Iris pigment epithelial cell (primary cell): ENCODE results near the gene GPANK1.
A peak's percentile ranks its signal among the peaks of the same experiment; 100 is the strongest.

Experiments
- DNase-seq: peaks from one replicate; pipeline ENCODE4 v3.0.0-alpha.2; 2011; ENCODE audit warnings: low read depth

Gene GPANK1

DNA sequence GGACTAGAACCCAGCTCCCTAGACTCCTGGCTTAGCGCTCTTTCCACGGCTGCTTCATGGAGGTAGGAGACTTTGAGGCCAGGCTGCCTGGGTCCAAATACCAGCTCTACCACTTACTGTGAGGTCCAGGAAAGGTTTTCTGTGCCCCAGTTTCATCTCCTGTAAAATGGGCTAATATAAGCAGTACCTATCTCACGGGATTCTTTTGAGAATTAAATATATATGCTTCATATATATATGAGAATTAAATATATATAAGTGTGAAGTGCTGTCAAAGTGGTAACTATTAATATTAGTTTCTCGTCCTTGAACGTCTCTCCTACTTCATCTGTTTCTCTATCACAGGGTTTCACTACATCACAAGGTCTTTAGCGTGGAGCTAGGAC, 26.3 kb upstream of the GPANK1 start:
- DNase-seq, result no peak

DNA sequence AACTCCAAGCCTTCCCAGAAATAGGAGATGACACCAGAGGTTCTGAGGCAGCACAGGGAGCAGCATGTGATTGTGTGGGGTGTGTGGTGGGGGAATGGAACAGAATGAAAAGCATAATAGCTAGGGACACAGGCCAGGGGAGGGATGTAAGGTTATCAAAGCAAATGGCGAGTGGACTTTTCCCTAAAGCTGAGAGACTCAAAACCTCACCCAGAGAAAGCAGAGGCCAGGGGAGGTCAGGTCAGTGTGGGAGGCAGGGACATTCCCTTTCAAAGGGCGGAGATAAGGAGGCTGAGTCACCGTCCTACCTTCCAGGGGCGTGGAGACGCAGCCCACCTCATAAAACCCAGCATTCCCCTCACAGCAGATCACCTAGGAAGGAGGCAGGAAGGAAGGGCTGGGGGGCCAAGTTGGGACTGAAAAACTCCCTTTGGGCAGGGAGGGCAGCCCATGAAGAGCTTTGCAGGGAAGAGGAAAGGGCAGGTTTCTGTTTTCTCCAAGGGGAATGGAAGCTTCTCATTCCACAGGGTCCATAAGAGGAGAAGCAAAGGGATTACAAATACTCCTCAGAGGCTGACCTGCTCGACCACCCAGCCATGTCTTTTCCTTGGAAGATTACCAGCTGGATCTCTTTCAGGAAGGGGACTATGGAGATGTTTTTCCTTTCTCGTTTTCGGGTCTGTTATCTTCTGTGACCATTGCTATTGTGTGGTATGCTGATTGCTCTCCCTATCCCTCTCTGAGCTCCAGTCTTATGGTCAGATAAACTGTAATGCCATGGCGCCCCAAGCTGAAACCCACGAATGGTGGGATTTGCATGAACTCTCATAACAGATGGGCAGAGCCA, 25.7 kb upstream of the GPANK1 start:
- DNase-seq, result peak; percentile 15

DNA sequence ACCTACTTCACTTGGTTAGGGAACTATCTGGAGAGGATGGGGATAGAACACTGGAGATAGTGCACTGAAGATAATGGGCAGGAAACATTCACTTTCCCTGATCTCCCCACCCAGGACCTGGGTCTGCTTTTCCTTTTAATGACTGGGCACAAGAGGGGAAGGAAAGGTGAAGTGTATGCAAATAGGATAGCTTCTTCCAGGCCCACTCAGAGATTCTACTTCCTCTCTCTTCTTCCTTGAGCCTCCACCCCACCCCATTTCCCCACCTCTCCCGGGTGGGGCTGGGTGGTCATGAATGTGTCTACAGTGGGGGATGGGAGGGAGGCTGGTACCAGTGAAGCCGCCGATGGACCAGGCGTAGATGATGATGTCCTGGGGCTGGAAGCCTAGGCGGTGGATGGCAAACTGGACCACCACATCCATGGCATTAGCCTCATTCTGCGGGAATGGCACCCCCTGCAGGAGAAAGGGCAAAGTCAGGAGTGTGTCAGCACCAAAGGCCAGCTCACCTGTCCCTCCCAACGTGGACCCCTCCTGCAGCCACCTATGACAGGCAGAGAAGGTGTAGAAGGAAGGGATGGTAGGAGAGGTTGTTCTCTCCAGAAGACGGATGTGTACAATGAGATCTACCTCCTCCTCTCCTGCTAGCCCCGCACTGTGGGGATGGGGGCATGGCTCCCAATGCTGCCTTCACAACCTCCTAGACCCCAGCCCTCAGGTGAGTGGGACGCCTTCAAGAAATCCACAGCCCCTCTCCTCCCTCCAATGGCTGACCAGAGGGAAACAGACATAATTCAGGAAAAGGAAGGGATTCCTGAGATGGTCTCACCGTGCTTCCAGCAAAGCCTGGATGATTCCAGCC, 24.7 kb upstream of the GPANK1 start:
- no peak for DNase-seq

DNA sequence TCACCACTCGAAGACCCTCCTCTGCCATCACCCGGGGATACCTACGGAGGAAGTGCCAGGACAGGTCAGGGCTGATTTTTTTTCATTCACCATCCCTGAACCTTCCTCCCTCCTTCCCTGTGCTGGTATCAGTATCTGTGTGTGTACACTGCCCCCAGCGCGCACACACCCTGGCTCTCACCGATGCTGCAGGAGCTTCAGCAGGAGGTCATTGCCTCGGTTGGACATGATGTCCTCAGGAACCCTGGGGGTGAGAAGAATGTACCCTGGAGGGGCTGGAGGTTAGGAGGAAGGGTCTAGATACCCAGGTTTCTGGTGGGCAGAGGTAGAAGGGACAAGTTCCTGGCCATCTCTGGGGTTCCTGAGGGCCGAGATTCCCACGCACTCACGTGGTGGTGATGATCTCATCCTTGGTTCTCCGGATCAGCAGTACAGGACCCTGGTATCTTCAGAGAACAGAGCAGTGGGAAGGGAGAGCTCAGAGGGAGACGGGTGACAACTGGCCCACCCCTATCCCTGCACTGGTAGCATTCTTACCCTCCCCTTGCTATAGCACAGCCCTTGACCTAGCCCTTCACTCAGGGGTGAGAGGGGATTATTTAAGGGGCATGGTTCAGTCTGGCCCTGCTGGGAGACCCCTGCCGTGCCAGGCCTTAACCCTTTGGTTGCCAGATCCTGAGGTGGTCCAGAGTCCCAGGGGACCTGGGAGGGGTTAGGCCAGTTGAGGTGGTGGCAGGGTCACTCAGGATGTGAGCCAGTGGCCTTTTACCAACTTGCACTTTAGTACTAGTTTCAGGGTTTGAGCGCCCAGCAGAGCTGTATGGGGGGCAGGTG, 23.3 kb upstream of the GPANK1 start:
- DNase-seq, result no peak

DNA sequence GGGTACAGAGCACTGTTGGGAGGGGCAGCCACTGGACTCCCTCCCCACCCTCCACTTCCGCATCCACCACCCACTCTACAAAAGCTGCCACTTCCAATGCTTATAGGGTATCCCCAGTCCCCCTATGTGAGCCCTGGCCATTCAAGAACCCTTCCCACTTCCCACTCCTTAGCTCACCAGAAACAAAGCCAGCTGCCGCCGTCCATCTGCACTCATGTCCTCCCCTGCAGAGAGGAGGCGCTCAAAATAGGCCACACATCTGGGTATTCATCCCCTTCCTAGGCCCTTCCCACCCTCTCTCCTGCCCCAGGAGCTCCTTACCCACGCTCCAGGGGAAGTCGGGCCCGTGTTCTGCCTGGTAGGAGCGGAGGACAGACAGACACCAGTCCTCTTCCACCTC, 22.5 kb upstream of the GPANK1 start:
- no peak for DNase-seq

DNA sequence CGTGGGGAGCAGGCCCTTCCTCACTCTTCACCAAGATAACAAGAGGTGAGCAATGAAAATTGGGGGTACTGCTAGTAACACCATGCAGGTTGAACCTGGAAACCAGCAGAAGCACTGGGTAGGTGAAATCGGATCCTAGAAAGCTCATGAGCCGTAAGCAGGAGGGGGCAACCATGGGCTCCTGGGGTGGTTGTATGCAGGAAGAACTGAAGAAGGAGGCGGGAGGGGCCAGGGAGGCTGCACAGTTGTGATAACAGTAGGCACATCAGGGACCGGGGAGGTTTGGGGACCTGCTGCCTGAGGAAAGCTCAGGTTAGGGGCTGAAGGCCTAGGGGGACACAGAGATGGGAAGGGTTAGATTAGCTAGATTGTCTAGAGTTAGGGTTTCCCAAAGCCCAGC, 21.7 kb upstream of the GPANK1 start:
- DNase-seq, result no peak

DNA sequence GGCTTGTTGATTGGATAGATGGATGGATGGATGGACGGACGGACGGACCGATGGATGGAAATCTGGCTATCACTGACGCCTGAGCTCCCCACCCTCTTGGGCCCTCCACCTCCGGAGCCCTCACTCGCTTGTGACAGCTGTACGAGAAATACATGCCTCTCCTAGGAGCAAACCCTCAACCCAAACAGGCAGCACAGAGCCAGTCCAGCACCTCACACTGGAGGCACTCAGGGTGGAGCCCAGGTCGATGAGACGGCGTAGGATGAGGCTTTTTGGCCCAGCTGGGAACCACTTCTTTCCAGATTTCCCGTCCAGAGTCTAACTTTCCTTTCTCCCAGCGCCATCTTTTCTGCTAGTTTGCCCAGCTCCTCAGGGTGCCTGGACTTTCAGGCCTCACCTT, 18.8 kb upstream of the GPANK1 start:
- DNase-seq, result no peak

DNA sequence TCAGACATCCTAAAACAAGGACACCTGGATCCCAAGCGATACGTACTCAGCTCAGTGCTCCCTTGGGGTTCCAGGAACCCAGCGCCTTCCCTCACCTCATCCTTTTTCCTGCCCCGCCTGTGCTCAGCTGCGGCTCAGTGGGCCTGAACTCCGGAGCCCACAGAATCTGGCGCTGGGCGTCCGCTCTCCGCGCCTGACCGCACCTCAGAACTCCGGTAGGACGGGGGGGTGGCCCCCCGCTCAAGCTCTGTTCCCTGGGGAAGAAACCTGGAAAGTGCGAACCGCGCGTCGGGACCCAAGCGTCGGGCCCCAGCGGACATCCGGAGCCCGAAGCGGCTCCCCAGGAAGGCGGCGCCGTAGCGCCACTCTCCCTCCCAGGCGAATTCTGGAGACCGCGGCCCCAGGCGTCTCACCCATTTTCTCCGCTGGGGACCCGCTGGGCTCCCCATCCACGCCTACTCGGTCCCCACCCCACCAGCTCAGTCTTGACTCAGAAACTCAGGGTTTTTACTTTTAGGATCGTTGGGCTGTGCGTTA, 16.4 kb upstream of the GPANK1 start:
- peak; percentile 29 for DNase-seq

DNA sequence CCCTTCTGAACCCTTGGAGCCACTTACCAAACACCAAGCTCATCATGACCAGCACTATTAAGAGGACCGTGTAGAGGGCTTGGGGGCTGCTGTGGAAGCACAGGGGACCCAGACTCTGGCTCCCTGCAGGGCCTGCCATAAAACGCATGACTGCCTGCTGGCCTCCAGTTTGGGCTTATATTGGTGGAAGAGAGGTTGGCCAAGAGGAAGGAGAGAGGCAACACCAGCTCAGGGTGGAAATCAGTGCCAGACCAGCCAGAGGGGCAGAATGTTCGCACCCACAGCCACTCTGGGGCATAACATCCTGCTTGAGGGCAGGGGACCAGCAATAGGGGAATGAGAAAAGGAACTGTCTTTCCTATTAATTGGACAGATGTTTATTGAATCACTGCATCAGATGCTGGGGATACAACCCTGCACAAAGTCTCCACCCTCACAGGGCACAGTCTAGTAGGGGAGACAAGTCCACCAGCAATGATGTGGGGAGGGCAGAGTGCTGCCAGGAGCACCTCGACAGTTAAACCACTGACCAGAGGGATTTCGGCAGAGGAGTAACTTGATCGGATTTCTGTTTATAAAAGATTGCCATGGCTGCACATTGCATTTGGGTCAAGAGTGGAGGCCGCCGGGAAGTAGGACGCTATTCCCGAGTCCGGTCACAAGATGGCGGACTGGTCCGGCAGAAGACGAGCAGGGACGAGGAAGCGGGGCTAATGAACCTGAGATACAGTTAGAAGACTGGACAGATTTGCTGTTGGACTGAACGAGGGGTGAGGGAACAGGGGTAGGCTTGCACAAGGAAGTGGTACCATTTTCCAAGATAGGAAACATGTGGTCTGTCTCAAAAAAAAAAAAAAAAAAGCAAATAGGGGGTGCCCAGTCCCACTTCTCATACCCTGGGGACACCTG, 15.7 kb upstream of the GPANK1 start, which contains the start of gene LY6G5C:
LY6G5C (minus strand) TSS at position 842 of the 909 bp plus-strand sequence; CDS start at position 148, 694 bp downstream.
- DNase-seq, result peak; percentile 94

DNA sequence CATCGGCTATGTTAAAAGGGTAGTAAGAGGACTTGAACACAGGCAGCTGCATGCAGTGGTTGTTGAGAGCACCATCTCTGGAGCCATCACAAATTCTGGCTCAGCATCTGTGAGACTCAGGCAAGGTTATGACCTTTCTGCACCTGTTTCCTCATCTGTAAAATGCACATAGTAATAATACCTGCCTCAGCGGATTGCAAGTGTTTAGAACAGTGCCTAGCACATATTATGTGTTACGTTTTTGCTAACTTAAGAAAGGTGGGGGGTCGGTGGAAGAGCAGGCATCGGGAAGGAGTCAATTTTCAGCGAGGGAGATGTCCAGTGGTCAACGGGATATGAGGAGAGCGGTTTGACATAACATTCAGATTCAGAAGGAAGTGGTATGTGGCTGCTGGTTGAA, 13.2 kb upstream of the GPANK1 start:
- no peak for DNase-seq

DNA sequence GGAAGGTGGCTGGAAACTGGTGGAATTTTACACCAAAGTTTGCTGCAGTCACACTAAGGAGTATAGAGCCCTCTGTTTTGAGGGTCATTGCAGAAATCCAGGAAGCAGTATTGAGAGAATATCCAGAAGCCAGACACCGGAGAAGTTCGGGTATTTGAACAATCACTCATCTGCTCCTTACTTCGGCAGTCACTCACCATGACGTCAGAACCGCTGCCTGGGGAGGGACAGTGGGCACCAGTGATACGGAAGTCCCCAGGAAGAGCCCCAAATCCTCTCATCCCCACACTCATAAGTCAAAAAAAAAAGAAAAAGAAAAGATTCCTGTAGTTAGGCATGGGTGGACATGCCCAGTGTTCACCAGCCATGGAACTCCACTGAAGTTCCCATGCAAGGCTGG, 12.1 kb upstream of the GPANK1 start:
- DNase-seq, result no peak

DNA sequence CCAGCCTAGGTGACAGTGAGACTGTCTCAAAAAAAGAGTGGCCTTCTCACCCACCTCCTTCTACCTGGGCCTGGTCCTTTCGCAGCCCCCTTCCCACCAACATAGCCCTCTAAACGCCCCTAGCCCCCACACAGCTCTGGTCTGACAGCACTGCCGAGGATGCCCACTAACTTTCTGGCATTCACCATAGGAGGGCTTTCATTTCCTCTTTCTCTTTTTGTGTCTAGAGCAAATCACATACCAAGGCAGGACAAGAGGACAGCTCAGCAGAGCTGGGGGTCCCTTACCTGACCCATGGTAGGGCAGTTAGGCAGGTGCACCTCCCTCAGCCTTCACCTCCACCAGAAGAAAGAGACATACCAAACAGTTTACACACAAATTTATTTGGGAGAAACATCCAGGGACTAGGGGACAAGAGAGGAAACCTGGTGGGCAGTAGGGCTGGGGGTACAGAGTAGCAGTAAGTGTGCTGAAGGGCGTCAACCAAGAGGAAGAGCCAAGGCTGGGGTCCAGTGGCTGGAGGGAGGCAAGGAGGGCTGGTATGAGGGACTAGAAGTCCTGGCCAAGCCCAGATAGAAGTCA, 11.6 kb upstream of the GPANK1 start:
- no peak for DNase-seq

DNA sequence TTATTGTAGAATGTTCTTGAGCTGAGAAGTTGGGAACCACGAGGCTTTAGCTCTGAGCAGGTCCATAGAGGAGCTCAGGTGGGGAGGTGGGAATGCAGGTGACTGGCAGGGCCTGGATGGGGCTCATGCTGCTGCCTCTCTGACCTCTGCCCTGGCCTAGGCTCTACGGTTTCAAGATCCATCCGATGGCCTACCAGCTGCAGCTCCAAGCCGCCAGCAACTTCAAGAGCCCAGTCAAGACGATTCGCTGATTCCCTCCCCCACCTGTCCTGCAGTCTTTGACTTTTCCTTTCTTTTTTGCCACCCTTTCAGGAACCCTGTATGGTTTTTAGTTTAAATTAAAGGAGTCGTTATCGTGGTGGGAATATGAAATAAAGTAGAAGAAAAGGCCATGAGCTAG, 4.9 kb upstream of the GPANK1 start, which contains the start of gene LY6G5B:
LY6G5B (plus strand) TSS at position 301 of the 400 bp plus-strand sequence. CDS start 975 bp downstream, outside the sequence.
- DNase-seq, result no peak

DNA sequence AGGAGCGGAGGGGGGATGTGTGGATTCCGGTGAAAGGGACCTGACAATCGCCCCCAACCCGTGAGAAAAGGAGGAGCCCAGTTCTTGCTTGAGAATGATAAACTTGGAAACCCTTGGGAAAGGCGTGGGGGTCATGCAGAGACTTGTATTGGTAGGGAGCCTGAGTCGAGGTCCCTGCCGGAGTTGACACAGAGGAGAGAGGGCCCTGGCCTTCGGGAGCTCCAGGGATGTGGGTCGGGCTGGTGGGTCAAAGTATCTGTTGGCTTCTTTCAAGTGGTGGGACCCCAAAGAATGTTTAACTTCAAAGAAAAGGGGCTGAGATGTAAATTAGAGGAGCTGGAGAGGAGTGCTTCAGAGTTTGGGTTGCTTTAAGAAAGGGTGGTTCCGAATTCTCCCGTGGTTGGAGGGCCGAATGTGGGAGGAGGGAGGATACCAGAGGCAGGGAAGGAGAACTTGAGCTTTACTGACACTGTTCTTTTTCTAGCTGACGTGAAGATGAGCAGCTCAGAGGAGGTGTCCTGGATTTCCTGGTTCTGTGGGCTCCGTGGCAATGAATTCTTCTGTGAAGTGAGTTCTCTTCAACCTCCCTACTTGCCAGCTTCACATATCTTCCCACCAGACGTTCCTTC, 1.7 kb upstream of the GPANK1 start:
- peak; percentile 51 for DNase-seq

DNA sequence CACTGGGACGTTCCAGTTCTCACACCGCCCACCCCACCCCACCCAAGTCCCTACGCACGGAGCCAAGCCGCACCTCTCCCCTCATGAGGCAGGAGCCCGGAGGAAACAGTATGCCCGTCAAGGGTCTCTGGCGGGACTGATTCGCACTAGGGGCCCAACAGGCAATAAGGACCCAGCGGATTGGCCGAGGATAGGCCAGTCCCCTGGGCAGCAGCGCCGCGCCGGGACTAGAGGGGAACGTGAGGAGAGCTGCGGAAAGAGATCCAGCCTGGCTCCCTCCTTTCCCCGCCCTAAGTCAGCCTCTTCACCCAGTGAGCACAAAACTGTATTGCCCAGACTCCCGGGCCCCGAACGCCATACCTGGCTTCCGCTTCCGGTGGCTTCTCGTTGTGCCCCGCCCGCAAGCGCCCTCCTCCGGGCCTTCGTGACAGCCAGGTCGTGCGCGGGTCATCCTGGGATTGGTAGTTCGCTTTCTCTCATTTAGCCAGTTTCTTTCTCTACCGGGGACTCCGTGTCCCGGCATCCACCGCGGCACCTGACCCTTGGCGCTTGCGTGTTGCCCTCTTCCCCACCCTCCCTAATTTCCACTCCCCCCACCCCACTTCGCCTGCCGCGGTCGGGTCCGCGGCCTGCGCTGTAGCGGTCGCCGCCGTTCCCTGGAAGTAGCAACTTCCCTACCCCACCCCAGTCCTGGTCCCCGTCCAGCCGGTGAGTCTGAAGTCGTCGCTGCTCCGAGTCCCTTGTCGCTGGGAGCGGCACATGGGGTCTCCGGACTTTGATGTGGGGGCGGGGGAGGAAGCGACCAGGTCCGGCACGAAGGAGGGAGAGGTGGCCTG, 922 bp upstream of the GPANK1 start, which contains the start of gene CSNK2B:
CSNK2B (plus strand) TSS at position 580 of the 836 bp plus-strand sequence. CDS start 752 bp downstream, outside the sequence.
- DNase-seq, result peak; percentile 98

DNA sequence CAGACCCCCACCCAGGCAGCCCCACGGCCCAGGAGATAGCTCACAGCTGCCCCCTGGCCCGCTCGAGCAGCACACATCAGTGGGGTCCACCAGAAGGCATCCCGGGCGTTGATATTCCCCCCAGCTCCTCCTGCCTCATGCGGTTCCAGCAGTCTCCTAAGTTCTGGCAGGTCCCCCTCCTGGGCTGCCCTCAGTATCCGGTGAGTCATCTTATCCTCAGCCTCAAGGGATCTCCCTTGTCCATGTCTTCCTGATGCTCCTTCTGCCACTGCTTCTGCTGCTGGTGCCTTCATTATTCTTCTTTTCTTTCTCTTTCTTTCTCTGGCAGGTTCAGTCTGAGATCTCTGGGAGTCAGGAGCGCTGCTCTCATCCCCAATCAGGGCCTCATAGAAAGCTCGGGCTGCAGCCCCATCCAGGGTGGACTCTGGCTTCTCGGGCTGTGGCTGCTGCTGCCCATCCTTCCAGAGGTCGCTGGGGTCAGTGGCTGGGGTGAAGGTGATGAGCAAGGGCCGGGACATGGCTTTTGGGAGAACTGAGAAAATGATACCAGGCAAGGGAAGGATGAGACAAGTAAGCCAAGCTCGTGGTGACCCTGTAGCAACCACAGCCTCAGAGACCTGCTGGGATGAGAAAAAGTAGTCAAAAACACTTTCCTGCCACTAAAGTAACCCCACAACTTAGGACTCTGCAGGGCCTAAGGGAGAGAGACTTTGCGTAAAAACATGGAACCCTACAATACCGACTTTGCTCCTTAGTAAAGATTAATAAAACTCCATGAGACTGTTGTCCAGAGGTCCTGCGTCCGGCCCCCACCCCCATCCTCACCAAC, 622 bp downstream of the GPANK1 start:
- DNase-seq, result peak; percentile 87

DNA sequence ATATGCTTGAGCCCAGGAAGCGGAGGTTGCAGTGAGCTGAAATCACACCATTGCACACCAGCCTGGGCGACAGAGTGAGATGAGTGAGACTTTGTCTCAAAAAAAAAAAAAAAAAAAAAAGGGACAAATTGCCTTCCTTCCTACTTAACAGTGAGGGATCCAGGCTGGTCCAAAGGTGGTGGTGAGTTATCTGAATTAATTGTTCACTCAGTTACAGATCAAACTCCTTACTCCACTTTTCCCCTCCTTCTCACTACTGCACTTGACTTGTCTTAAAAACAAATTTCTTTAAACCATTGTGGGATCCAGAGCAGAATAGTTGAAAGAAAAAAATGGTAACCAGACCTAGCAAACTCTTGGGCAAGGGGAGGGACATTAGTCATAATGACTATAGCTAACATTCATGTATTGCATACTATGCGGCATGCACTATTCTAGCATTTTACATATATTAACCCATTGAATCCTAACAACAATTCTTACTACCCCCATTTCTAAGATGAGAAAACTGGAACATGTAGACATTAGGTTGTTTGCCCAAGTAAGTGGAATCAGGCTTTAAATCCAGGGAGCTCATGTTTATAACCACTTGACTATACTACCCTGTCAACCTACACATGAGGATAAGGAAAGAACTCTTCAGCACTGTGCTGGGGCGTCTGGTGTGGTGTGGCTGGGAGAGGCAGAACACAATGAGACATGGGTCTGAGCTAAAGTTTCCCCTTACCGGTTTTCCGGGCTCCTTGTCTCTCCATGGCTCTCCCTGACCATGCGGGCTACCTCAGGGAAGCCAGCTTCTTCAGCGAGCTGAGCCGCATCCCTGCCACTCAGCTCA, 1.5 kb downstream of the GPANK1 start:
- DNase-seq, result peak; percentile 69
